Liver (tissue), 9 donors: Measurements from ENCODE around the gene TMEM259. TPM values are rescaled to one million over a fixed set of nuclear protein-coding genes. Genes with fewer than 3 reads are reported as not detected.

ENCODE experiments used
- DNase-seq: peaks from one replicate; pipeline ENCODE4 v3.0.0-alpha.2; 2017; ENCODE audit warnings: low spot score
- H3K27ac ChIP-seq, 2 donors: one replicate each; pipeline ENCODE4 v1.7.0; 2013; ENCODE audit warnings: inconsistent platforms in 2 of 2, low read length in 2 of 2, control low read depth in 1 of 2, low read depth in 1 of 2, mild to moderate bottlenecking in 1 of 2
- H3K27me3 ChIP-seq, 4 donors: one replicate each; pipeline versions ENCODE4 v1.6.1 to v1.7.0; 2013; ENCODE audit warnings: low read length in 3 of 4, inconsistent platforms in 1 of 4, mild to moderate bottlenecking in 1 of 4, moderate library complexity in 1 of 4; ENCODE audit not compliant: control insufficient read depth in 4 of 4, insufficient read depth in 4 of 4
- H3K36me3 ChIP-seq, 4 donors: one replicate each; pipeline versions ENCODE4 v1.6.1 to v1.7.0; 2013; ENCODE audit warnings: low read length in 3 of 4, mild to moderate bottlenecking in 3 of 4, low read depth in 1 of 4, moderate library complexity in 1 of 4; ENCODE audit not compliant: control insufficient read depth in 4 of 4, insufficient read depth in 3 of 4
- H3K4me1 ChIP-seq, 4 donors: one replicate each; pipeline versions ENCODE4 v1.6.1 to v1.7.0; 2013; ENCODE audit warnings: low read length in 3 of 4, mild to moderate bottlenecking in 3 of 4, moderate library complexity in 1 of 4; ENCODE audit not compliant: control insufficient read depth in 4 of 4, insufficient read depth in 4 of 4
- H3K4me3 ChIP-seq, 3 donors: one replicate each; pipeline versions ENCODE4 v1.6.1 to v1.7.0; 2013; ENCODE audit warnings: low read length in 3 of 3, control low read depth in 1 of 3, low read depth in 1 of 3, mild to moderate bottlenecking in 1 of 3
- H3K9ac ChIP-seq, 2 donors: one replicate each; pipeline ENCODE4 v1.7.0; 2013; ENCODE audit warnings: low read length in 2 of 2, mild to moderate bottlenecking in 2 of 2, moderate library complexity in 2 of 2, control low read depth in 1 of 2, low read depth in 1 of 2
- H3K9me3 ChIP-seq, 4 donors: one replicate each; pipeline versions ENCODE4 v1.6.1 to v1.7.0; 2013; ENCODE audit warnings: low read length in 3 of 4; ENCODE audit not compliant: control insufficient read depth in 4 of 4
- ATF3 ChIP-seq: IDR thresholded peaks from 2 replicates; pipeline ENCODE4 v1.6.1; 2016; ENCODE audit warnings: antibody characterized with exemption
- CTCF ChIP-seq: fragments of 150-350 bp; IDR thresholded peaks from 2 replicates; pipeline ENCODE4 v1.5.1; 2017; ENCODE audit warnings: improper control_type of control experiment, low read depth, low read length; ENCODE audit not compliant: missing input control
- EGR1 ChIP-seq, 2 donors: IDR thresholded peaks; 2 replicates each; pipeline ENCODE4 v1.6.1; 2016 to 2018; ENCODE audit warnings: antibody characterized with exemption in 2 of 2, low read depth in 2 of 2
- FOXA1 ChIP-seq: IDR thresholded peaks from 2 replicates; pipeline ENCODE4 v1.6.1; 2016; ENCODE audit warnings: antibody characterized with exemption
- FOXA2 ChIP-seq: IDR thresholded peaks from 2 replicates; pipeline ENCODE4 v1.6.1; 2016; ENCODE audit warnings: antibody characterized with exemption
- GABPA ChIP-seq, 2 donors: IDR thresholded peaks in 1 of 2; conservative IDR thresholded peaks in 1 of 2; 2 replicates each; pipeline ENCODE4 v1.6.1; 2016; ENCODE audit warnings: antibody characterized with exemption in 2 of 2, mild to moderate bottlenecking in 1 of 2, moderate library complexity in 1 of 2
- HNF4A ChIP-seq, 2 donors: conservative IDR thresholded peaks; 2 replicates each; pipeline ENCODE4 v1.6.1; 2016; ENCODE audit warnings: antibody characterized with exemption in 2 of 2, mild to moderate bottlenecking in 2 of 2
- HNF4G ChIP-seq: IDR thresholded peaks from 2 replicates; pipeline ENCODE4 v1.6.1; 2016; ENCODE audit warnings: antibody characterized with exemption
- JUND ChIP-seq, 2 donors: IDR thresholded peaks; 2 replicates each; pipeline ENCODE4 v1.6.1; 2016; ENCODE audit warnings: antibody characterized with exemption in 2 of 2
- MAX ChIP-seq: IDR thresholded peaks from 2 replicates; pipeline ENCODE4 v1.6.1; 2016; ENCODE audit warnings: antibody characterized with exemption
- NR2F2 ChIP-seq: IDR thresholded peaks from 2 replicates; pipeline ENCODE4 v1.6.1; 2016; ENCODE audit warnings: antibody characterized with exemption
- RAD21 ChIP-seq, 2 donors: IDR thresholded peaks; 2 replicates each; pipeline ENCODE4 v1.6.1; 2016; ENCODE audit warnings: antibody characterized with exemption in 2 of 2, mild to moderate bottlenecking in 2 of 2
- RXRA ChIP-seq, 2 donors: IDR thresholded peaks; 2 replicates each; pipeline ENCODE4 v1.6.1; 2017 to 2018; ENCODE audit warnings: antibody characterized with exemption in 2 of 2, mild to moderate bottlenecking in 1 of 2
- SP1 ChIP-seq: IDR thresholded peaks from 2 replicates; pipeline ENCODE4 v1.6.1; 2018; ENCODE audit warnings: antibody characterized with exemption, mild to moderate bottlenecking
- TAF1 ChIP-seq: conservative IDR thresholded peaks from 2 replicates; pipeline ENCODE4 v1.6.1; 2016; ENCODE audit warnings: antibody characterized with exemption, mild to moderate bottlenecking
- YY1 ChIP-seq: IDR thresholded peaks from 2 replicates; pipeline ENCODE4 v1.6.1; 2016; ENCODE audit warnings: antibody characterized with exemption, mild to moderate bottlenecking
- WGBS: extraction: QIAGEN DNeasy Blood & Tissue Kit; methylation state at CpG from one replicate; pipeline ENCODE4 v1.1.7; 2013; 5-methylcytosine and 5-hydroxymethylcytosine counted together
- polyA plus RNA-seq, 2 donors: library from polyadenylated mRNA; stranded (reverse) in 1 of 2; unstranded in 1 of 2; fragments of 200-250 nt in 1 of 2; fragments of >200 nt in 1 of 2; fragmentation: Nextera tagmentation in 1 of 2; extraction: Ambion mirVana in 1 of 2; gene quantifications; one replicate each; pipeline versions ENCODE4 v1.2.1 to v1.2.3, GENCODE V29; 2013 to 2015
- total RNA-seq, 2 donors: library from RNA; depleted of rRNA; stranded (reverse); fragments of >200 nt; gene quantifications; one replicate each; pipeline ENCODE4 v1.2.3, GENCODE V29; 2014
- TF ChIP-seq, protein P1 (sequence below): IDR thresholded peaks from 2 replicates; pipeline ENCODE4 v1.6.1; 2016; ENCODE audit warnings: antibody characterized with exemption
- TF ChIP-seq, protein P2 (sequence below): IDR thresholded peaks from 2 replicates; pipeline ENCODE4 v1.6.1; 2016; ENCODE audit warnings: antibody characterized with exemption, mild to moderate bottlenecking
- donor health status: healthy.
- donor health status: healthy.
- donor health status: healthy.
- donor health status: healthy.
- donor health status: healthy.

The TMEM259 gene
- total and polyA plus RNA-seq, 4 donors, result 29.7 to 99.3 (median 57.3) TPM

DNA sequence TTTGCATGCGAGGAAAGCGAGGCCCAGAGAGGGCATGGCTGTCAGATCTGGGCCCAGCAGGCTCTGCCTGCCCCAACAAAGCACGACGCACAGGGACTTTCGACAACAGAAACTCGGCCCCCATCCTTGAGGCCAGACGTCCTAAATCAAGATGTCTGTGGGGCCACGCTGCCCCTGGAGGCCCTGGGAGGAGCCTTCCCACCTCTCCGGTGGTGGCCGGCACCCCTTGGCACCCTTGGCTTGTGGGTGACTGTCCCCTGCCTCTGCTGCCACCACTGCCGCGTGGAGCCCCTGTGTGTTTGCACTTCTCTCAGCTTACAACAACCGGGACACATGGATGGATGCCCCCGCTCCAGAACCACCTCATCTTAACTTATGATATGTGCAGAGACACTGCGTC is 32.4 kb downstream of the TMEM259 start:
- no peak for DNase-seq
- Histone ChIP-seq H3K36me3 (peaks cover 0 to 11% (median 6%) of the 10 kb centered on the region in 4 donors), H3K4me3 (no peak overlapping the region), H3K27ac (no peak overlapping the region), H3K9ac (no peak overlapping the region), H3K9me3 (no peaks in the 10 kb centered on the region), H3K27me3 (no peaks in the 10 kb centered on the region), H3K4me1 (peaks cover 7 to 29% (median 25%) of the 10 kb centered on the region in 4 donors)
- TF ChIP-seq HNF4A (conservative IDR thresholded peaks at IDR 0.05), result no peak
- TF ChIP-seq EGR1 (IDR thresholded peaks at IDR 0.05; ENCODE audit: low read depth in 2 of 2), result no peak
- no peak for TF ChIP-seq JUND (IDR thresholded peaks at IDR 0.05)
- TF ChIP-seq, protein P1, sequence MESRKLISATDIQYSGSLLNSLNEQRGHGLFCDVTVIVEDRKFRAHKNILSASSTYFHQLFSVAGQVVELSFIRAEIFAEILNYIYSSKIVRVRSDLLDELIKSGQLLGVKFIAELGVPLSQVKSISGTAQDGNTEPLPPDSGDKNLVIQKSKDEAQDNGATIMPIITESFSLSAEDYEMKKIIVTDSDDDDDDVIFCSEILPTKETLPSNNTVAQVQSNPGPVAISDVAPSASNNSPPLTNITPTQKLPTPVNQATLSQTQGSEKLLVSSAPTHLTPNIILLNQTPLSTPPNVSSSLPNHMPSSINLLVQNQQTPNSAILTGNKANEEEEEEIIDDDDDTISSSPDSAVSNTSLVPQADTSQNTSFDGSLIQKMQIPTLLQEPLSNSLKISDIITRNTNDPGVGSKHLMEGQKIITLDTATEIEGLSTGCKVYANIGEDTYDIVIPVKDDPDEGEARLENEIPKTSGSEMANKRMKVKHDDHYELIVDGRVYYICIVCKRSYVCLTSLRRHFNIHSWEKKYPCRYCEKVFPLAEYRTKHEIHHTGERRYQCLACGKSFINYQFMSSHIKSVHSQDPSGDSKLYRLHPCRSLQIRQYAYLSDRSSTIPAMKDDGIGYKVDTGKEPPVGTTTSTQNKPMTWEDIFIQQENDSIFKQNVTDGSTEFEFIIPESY, result no peak
- TF ChIP-seq, protein P2, sequence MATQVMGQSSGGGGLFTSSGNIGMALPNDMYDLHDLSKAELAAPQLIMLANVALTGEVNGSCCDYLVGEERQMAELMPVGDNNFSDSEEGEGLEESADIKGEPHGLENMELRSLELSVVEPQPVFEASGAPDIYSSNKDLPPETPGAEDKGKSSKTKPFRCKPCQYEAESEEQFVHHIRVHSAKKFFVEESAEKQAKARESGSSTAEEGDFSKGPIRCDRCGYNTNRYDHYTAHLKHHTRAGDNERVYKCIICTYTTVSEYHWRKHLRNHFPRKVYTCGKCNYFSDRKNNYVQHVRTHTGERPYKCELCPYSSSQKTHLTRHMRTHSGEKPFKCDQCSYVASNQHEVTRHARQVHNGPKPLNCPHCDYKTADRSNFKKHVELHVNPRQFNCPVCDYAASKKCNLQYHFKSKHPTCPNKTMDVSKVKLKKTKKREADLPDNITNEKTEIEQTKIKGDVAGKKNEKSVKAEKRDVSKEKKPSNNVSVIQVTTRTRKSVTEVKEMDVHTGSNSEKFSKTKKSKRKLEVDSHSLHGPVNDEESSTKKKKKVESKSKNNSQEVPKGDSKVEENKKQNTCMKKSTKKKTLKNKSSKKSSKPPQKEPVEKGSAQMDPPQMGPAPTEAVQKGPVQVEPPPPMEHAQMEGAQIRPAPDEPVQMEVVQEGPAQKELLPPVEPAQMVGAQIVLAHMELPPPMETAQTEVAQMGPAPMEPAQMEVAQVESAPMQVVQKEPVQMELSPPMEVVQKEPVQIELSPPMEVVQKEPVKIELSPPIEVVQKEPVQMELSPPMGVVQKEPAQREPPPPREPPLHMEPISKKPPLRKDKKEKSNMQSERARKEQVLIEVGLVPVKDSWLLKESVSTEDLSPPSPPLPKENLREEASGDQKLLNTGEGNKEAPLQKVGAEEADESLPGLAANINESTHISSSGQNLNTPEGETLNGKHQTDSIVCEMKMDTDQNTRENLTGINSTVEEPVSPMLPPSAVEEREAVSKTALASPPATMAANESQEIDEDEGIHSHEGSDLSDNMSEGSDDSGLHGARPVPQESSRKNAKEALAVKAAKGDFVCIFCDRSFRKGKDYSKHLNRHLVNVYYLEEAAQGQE, result no peak
- TF ChIP-seq RXRA (IDR thresholded peaks at IDR 0.05), result no peak
- no peak for TF ChIP-seq YY1
- TF ChIP-seq CTCF, result no peak
- TF ChIP-seq MAX, result no peak
- TF ChIP-seq FOXA2, result no peak
- TF ChIP-seq TAF1, result no peak
- no peak for TF ChIP-seq RAD21 (IDR thresholded peaks at IDR 0.05)
- 92% methylated on average over 15 of the region's 15 CpGs for WGBS

DNA sequence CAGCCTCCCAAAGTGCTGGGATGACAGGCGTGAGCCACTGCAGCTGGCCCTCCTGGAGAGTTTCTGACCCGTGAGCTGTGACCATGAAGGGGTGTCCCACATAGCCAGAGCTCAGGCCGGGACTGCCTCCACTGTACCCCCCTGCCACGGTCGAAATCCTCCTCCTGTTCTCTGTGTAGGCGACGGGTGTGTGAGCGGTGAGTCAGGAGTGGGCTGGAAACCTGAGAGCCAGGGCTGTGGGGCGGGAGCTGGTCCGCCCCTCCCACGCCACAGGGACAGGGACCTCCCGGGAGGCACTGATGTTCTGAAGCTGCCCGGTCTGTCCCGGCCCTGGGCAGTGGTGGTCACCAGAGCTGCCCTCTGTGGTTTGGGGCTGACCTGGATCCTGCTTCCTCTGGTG is 32.8 kb downstream of the TMEM259 start:
- Histone ChIP-seq H3K9ac (no peak overlapping the region), H3K36me3 (peaks cover 0 to 11% (median 6%) of the 10 kb centered on the region in 4 donors), H3K27ac (no peak overlapping the region), H3K4me3 (no peak overlapping the region), H3K27me3 (no peaks in the 10 kb centered on the region), H3K9me3 (no peaks in the 10 kb centered on the region), H3K4me1 (peaks cover 6 to 29% (median 21%) of the 10 kb centered on the region in 4 donors)
- WGBS, result 84% methylated on average over 14 of the region's 14 CpGs
- no peak for DNase-seq
- TF ChIP-seq NR2F2 (no peak), JUND (IDR thresholded peaks at IDR 0.05) (no peak), FOXA1 (no peak), EGR1 (IDR thresholded peaks at IDR 0.05; ENCODE audit: low read depth in 2 of 2) (no peak), RAD21 (IDR thresholded peaks at IDR 0.05) (no peak), HNF4G (no peak), MAX (no peak), CTCF (no peak), YY1 (no peak), FOXA2 (no peak), GABPA (IDR thresholded peaks at IDR 0.05 in 1 of 2, conservative IDR thresholded peaks at IDR 0.05 in 1 of 2) (no peak), RXRA (IDR thresholded peaks at IDR 0.05) (no peak), ATF3 (no peak), SP1 (no peak), TAF1 (no peak), HNF4A (conservative IDR thresholded peaks at IDR 0.05) (no peak)
- TF ChIP-seq, protein P1, result no peak
